ENCODE measurements around the gene ACSM2B. TPM values are rescaled to one million over a fixed set of nuclear protein-coding genes. Genes with fewer than 3 reads are reported as not detected.

ACSM2B gene
- total RNA-seq, 1 experiment from 2014 or later, result not detected

Other genes starting within 250 kb of the ACSM2B start
- not detected in 2 replicates for gene GP2, start 248.9 kb downstream of the ACSM2B start, total RNA-seq (2014; rRNA removed; shearing (Covaris generic); ENCODE audit: low replicate concordance)
- gene UMOD, start 223.7 kb downstream of the ACSM2B start, total RNA-seq (2014; rRNA removed; shearing (Covaris generic); ENCODE audit: low replicate concordance), result not detected in 2 replicates
- not detected in 2 replicates for gene PDILT, start 171.6 kb downstream of the ACSM2B start, total RNA-seq (2014; rRNA removed; shearing (Covaris generic); ENCODE audit: low replicate concordance)
- 3.2 and 8.0 TPM in 2 replicates for gene ACSM5, start 166.8 kb downstream of the ACSM2B start, total RNA-seq (2014; rRNA removed; shearing (Covaris generic); ENCODE audit: low replicate concordance)
- not detected in 2 replicates for gene ACSM2A, start 124.8 kb downstream of the ACSM2B start, total RNA-seq (2014; rRNA removed; shearing (Covaris generic); ENCODE audit: low replicate concordance)
- 1.0 and 3.7 TPM in 2 replicates for gene ACSM1, start 121.3 kb upstream of the ACSM2B start, total RNA-seq (2014; rRNA removed; shearing (Covaris generic); ENCODE audit: low replicate concordance)
- 26.5 and 54.0 TPM in 2 replicates for gene THUMPD1, start 165.5 kb upstream of the ACSM2B start, total RNA-seq (2014; rRNA removed; shearing (Covaris generic); ENCODE audit: low replicate concordance)
- 47.2 and 48.5 TPM in 2 replicates for gene ACSM3, start 187.6 kb upstream of the ACSM2B start, total RNA-seq (2014; rRNA removed; shearing (Covaris generic); ENCODE audit: low replicate concordance)
- 11.6 and 19.0 TPM in 2 replicates for gene ERI2, start 230.1 kb upstream of the ACSM2B start, total RNA-seq (2014; rRNA removed; shearing (Covaris generic); ENCODE audit: low replicate concordance)
- 10.8 and 21.3 TPM in 2 replicates for gene REXO5, start 230.2 kb upstream of the ACSM2B start, total RNA-seq (2014; rRNA removed; shearing (Covaris generic); ENCODE audit: low replicate concordance)

All from Caki2 (cell line).